DMS 273 (cell line): ENCODE results near the gene PAAF1.

ENCODE experiments used
- DNase-seq: peaks from one replicate; lab custom pipeline; 2025; ENCODE audit not compliant: unreplicated experiment; lab: John Stamatoyannopoulos, UW

Gene PAAF1

DNA sequence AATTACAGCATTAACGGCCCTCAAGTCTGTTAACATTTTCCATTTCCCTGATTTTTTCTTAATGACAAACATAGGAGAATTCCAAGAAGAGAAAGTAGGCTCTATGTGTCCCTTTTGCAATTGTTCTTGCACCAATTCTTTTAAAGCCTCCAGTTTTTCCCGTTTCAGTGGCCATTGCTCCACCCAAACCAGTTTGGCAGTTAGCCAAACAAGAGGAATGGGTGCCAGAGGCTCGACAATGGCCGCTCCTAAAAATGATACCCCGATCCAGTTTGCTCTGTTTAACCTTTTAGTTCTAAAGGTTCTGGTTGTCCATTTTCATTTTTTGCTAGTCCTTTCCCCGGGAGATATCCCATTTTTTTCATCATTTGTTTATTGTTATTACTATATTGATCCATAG lies 67.3 kb downstream of the PAAF1 start:
- peak; percentile 7 for DNase-seq

DNA sequence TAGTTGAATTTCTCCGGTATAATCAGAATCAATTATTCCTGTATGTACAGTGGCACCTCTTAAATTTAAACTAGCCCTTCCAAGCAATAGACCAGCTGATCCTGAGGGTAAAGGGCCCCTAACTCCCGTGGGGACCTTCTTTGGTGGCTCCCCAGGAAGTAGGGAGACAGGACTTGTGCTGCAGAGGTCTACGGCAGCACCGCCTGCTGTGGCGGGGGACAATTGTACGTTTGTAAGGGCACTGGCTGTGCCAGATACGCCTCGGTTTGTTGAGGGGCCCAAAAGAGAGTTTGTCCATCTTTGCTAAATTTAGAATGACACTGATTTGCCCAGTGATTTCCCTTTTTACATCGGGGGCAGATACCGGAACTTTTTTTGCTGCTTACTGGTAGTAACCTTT lies 68.1 kb downstream of the PAAF1 start:
- no peak for DNase-seq

DNA sequence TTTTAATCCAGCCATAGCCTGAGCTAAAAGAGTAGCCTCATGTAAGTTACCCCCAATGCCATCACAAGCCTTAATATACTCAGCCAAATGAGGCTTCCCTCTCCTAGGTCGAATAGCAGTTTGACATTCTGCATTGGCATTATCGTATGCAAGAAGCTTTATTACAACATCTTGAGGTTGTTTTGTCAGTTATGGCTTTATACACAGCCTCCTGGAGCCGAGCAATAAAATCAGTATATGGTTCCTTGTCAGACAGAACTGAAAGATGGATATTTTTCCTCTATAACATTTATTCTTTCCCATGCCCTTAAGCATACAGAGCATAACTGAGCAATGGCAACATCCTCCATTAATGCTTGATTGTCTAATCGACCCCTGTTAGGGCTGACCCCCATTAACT lies 68.6 kb downstream of the PAAF1 start:
- no peak for DNase-seq

DNA sequence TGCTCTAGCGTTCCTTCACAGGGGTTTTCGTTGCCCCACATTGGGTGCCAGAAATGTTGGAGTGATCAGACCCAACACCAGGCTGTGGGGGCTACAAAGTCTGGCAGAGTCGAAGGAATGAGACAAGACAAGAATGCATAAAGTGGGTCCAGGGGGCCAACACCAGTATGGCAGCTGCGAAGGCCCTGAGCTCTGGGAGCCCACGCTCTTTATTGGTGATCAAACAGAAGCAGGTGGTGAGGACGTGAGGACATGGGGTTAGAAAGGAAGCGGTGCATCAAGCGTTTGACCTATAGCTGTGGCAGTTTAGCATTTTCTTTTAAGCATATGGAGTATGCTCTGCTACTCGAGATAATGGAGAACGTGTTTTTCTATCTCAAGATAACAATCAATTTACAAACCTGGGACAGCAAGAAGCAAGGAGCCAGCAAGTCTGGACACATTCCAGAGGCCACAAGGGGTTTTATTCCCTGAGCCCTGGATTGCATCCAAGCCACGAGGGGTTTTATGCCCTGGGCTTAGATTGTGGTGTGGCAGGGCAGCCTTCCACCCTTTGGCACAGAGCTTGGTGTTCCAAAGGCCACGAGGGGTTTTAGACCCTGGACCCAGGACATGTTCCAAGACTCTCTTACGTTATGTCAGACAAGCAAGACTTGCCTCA lies 70.1 kb downstream of the PAAF1 start:
- no peak for DNase-seq

DNA sequence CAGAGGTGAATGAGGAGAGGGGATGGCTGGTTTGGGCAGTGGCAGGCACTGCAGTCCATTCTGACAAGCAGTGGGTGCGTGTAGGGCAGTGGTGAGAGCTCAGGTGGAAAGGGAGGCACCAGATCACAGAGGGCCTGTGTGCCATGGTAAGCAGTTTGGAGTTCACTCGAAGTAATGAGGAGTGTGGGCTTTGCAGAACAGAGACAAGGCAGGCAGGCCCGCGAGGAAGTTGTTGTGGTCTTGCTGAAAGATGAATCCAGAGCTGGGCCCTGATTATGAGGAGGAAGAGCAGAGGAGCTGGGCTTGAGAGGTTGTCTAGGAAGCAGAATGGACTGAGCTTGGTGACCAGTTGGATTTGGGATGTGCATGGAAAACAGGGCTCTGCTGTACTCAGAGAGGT lies 72.4 kb downstream of the PAAF1 start:
- DNase-seq, result no peak

DNA sequence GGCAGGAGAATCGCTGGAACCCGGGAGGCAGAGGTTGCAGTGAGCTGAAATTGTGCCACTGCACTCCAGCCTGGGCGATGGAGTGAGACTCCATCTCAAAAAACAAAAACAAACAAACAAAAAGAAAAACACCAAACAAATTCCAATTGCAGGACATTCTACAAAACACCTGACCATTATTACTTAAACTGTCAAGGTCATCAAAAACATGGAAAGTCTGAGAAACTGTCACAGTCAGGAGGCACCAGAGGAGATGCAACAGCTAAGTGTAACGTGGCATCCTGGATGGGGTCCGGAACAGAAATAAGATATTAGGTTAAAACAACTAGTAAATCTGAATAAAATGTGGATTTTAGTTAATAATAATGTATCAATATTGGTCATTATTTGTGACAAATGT lies 73.1 kb downstream of the PAAF1 start:
- no peak for DNase-seq

DNA sequence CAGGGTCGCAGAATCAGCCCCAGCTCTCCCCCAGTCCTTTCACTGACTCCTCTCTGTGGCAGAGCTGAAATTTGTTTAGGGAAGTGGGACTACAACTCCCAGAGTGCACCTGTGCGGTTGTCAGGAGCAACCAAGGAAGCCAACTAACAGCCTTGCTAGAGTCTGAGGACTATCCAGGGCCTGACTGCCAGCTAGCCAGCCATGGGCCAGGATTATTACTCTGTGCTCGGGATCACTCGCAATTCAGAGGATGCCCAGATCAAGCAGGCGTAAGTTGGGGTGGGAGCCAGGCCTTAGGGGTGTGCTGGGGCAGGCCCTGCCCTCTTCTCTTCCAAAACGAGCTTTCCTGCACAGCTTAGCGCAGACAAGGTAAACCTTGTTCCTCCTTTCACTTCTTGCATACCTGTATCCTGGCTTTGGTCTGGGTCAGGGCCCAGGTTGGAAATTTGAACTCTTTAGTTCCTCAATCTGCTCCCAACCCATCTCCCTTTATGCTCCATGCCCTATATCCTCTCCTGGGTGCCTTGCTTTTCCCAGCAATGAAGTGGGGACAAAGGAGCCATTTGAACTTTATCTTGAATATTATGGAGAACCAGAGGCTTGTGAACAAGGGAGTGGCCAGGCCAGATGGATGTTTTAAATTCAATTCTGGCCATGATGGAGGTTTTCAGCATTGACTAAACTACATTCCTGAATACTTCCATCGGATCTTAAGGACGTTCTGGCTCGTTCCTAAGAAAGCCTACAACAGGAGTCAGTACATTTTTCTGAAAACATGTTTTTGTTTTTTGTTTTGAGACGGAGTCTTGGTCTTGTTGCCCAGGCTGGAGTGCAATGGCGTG lies 74.3 kb downstream of the PAAF1 start, which contains the start of gene DNAJB13:
Gene DNAJB13 (plus strand): TSS at position 158 of the 842 bp plus-strand sequence. CDS start 44 bp downstream, at position 202.
- DNase-seq, result peak; percentile 78

DNA sequence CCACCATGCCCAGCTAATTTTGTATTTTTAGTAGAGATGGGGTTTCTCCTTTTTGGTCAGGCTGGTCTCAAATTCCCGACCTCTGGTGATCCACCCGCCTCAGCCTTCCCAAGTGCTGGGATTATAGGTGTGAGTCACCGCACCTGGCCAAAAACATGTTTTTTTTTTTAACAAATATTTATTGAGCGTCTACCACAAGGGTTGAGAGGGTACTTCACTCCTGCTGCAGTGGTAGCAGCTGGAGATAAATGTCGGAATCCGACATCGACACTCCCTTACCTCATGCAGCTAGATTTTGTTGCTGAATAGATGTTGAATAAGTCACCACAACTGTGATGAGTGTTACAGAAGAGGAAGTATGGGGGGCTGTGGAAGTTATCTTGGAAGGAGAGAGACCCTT lies 75.0 kb downstream of the PAAF1 start:
- no peak for DNase-seq

DNA sequence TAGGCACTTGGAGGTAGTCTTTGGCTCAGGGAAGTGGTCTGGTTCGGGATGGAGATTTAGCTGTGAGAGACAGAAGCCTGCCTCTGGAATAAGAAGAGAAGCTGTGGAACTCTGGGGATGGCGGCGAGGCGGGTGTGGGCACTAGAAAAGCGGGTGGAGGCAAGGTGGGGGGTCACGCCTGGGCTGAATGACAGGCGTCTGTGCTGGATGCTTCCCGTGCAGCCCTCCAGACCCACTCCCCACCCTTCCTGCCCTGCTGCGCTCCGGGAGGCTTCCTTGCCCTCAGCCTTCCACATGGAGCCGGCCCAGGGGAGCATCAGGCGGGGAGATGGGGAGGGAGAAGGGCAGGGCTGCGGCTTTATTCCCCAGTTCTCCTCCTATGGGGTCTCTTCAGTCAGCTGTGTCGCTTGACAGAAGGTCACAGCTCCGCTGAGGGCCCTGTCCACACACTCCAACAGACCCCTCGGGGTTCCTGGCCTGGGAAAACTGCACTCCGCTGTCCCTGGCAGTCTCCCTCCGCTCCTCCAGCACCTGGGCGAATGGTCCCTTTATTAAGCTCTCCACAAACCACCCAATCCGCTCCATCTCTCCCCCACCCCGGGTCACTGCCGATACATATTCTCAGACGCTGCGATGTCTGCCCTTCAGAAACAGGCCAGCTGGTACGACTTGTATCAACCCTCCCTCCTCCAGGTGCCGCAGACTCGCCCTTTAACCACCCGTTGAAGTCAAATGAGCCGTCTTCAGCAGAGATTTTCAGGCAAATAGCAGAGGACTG lies 80.3 kb downstream of the PAAF1 start:
- DNase-seq, result no peak

DNA sequence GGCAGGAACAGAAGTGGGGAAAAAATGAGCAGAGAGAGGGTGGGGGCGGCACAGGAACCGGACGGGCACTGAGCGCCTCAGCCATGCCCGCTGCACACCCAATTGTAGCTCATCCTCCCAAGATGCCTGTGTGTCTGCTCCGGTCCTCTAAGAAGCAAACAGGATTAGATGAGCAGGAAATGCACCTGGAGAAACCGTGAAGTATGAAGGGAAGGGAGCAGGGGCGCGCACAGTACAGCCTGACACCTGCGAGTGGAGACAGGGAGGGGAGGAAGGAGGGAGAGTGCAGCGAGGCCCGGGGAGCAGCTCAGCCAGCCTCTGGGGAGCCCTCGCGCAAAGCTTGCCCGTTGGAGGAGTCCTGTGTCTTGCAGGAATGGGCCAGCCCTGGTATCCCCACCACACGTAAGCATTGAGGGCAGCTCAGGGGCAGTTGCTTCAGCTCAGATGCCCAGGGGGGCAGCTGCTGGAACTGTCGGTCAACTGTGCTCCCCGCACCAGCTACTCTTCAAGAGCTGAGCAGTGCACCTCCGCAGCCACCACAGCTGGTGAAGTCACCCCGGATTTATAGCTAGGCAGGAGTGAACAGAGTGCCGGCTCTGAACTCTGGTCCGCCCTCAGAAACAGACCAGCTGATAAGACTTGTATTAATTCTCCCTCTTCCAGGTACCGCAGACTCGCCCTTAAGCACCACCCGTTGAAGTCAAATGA lies 81.0 kb downstream of the PAAF1 start:
- DNase-seq, result no peak

DNA sequence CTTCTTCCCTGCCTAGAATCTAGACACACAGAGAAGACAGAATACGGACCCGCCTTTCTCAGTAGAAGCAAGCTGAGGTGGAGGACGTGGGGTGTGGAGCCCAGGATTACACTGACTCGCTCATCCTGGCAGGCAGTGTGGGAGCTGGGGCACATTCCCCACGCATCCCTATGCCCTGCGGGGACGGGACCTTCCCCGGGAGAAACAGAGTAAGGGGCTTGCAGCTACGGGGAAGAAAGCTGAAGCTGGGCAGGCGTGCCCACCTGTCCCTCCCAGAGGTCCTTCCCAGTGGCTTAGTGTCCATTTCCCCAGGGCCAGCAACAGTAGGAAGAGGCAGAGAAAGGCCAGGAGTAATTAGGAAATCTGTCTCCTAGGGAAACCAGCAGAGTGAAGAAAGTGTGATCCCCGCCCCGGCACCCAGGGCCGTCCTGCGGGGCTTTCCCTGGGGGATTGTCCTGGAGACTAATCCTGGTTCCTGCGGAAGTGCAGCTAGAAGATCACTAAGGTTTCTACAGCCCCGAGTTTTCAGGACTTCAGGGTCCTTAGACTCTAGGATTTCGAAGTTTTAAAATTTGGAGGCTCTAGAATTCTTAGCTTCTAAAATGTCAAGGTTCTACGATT lies 81.8 kb downstream of the PAAF1 start:
- DNase-seq, result no peak

DNA sequence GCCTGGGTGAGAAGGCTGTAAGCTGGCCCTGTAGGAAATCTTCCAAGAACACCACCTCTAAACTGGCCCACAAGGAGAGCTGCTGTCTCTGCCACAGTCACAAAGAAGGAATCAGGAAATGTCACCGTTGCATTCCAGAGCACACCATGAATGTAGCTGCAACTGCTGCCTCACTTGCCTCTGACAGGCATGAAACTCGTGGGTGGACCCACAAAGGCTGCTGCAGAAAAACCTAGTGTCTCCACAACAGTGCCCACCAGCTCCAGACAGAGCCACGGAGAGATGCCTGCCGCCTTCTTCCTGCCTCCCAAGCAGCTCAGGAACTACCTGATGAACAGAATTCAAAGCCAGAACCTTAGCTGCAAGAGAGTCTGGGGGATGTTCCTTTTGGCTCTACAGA lies 84.5 kb downstream of the PAAF1 start:
- no peak for DNase-seq

DNA sequence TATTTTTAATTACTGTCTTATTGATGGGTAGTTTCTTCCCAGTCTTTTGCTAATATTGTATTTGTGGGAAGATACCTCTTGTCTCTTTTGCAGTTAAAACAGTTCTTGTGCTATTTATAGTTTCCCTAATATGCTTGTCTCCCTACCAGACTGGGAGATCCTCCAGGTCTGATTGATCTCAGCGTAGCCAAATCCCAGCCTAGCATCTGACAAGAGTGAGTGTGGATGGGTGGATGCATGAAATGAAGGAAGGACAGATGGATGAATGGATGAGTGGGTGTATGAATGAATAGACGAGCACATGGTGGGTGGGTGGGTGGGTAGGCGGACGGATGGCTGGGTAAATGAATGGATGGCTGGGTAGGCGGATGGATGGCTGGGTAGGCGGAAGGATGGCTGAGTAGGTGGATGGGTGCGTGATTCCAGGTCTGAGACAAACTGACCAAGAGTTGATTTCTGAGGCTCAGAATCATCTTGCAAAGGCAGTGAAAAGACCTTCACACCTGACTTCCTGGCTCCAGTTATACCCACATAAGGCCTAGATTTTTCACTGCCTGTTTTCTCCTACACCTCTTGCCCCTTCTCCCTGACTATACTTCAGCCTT lies 85.4 kb downstream of the PAAF1 start:
- DNase-seq, result peak; percentile 26

DNA sequence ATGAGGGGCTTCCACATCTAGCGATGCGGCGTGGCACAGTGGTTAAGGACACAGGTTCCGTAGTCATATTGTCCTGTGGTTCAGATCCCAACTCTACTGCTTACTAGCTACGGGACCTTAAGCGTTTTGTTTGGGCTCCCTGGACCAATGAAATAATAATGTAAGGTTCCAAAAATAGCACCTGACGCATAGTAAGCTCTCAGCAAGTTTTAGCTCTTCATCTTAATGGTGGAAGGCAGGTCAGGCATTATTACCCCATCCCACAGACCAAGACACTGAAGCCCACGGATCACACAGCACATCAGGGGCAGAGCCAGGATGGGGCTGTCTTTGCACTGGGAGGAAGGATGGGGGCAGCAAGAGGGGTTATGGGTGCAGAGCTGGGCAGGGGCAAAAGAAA lies 87.1 kb downstream of the PAAF1 start:
- no peak for DNase-seq

DNA sequence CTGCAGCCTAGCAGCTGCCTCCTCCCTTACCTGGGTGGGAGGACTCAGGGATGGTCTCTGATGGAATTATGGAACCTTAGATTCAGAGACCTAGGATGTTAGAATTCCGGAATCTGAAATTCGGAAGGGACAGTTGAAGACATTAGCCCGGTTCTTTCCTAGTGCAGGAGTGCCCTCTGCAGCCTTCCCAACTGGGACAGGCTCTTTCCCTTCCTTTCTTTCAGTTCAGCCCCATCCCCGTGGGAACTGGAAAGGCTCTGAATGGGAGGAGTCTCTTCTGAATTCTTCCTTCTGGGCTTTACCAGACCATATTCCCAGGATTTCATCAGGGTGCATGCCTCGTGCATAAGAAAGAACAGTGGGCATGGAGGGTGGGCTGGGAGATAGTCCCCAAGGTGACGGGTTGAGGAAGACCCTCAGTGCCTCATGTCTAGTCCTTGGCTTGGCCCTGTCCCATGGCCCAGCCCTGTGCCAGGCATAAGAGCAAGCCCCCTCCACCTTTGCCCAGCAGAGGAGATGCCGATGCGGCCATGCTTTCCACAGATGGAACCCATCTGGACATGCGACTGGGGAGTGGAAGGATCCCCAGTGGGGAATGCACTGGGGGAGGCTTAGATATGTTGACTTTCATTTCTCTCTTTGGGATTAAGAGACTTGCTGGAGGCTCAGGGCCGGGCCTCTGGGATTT lies 88.4 kb downstream of the PAAF1 start:
- DNase-seq, result peak; percentile 68

DNA sequence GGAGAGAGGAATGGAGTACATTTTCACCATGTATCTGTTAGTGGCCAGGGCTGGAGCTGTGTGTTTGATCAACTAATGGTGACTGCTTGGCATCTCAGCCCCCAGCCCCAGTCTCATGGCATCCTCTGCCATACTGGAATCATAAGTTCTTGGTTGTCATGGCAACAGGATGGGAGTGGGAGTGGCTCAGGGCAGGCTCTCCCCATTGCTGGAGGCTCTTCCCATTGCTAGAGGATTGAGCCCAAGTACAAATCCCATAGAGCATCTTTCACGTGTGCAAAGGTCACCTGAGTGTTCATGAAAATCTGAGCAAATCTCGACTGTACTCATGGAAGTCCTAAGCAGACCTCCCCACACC lies 88.9 kb downstream of the PAAF1 start:
- peak; percentile 38 for DNase-seq

DNA sequence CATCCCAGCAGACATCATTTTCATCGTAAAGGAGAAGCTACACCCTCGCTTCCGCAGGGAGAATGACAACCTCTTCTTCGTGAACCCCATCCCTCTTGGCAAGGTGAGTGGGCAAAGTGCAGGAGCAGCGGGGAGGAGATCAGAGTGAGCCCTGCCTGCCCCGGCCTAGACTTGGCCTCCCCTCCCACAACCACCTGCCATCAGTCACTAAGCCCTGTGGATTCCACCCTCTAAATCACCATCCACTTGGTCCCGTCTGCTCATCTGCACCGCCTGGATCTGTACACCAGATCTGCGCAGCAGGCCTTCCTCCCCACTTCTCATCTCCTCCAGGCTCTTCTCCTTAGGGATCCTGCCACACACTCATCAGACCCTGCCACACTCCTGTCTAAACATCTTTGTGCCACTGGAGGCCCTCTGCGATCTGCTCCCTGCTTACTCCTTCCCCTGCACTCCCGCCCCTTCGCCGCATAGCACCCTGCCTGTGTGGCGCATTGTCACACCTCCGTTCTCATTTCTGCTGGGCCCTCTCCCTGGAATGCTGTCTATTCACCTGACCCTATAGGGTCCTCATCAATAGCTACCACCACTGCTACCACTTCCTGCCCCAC lies 91.7 kb downstream of the PAAF1 start:
- peak; percentile 37 for DNase-seq

DNA sequence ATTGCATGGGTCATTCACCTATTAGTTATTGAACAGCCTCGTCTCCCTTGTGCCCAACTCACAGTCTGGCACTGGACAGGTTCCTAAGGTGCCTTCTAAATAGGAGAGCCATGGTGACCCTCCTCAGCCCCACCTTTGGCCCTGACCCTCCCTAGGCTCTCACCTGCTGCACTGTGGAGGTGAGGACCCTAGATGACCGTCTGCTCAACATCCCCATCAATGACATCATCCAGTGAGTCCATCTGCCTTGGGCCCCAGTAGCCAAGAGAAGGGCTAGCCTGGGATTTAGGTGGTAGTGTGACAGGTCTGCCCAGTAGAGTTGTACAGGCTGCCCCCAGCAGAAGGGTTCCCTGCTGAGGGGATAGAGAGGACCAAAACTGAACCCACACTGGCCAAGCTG lies 92.3 kb downstream of the PAAF1 start:
- DNase-seq, result peak; percentile 48
